GM12864 (cell line): ENCODE measurements around the gene ACVR2B.

Experiments
- DNase-seq: peaks from one replicate; pipeline ENCODE4 v3.0.0-alpha.2; 2011; ENCODE audit warnings: low read depth
- H3K4me3 ChIP-seq: 2 replicates; pipeline ENCODE4 v1.5.1; 2011; ENCODE audit warnings: mild to moderate bottlenecking, low read depth, low read length, control low read depth
- CTCF ChIP-seq: IDR thresholded peaks from 2 replicates; pipeline ENCODE4 v1.5.1; 2011; ENCODE audit warnings: low read depth, mild to moderate bottlenecking, moderate library complexity, low read length, control low read depth, inconsistent platforms; ENCODE audit errors: missing control alignments

ACVR2B gene

GRCh38 chr3:38446085-38446686, 7.5 kb upstream of the ACVR2B start:
- H3K4me3 ChIP-seq, result no peak overlapping the region
- DNase-seq, result no peak
- no peak for TF ChIP-seq CTCF

GRCh38 chr3:38446812-38447211, 6.9 kb upstream of the ACVR2B start:
- TF ChIP-seq CTCF, result no peak
- DNase-seq, result no peak

GRCh38 chr3:38450853-38451252, 2.8 kb upstream of the ACVR2B start:
- DNase-seq, result no peak
- no peak overlapping the region for H3K4me3 ChIP-seq
- no peak for TF ChIP-seq CTCF

More at GRCh38 chr3:38446812-38447211, 6.9 kb upstream of the ACVR2B start:
- no peak overlapping the region for H3K4me3 ChIP-seq

GRCh38 chr3:38453913-38454177, 155 bp downstream of the ACVR2B start:
- DNase-seq, result no peak
- H3K4me3 ChIP-seq, result peak overlapping the region; percentile 64
- no peak for TF ChIP-seq CTCF

DNA sequence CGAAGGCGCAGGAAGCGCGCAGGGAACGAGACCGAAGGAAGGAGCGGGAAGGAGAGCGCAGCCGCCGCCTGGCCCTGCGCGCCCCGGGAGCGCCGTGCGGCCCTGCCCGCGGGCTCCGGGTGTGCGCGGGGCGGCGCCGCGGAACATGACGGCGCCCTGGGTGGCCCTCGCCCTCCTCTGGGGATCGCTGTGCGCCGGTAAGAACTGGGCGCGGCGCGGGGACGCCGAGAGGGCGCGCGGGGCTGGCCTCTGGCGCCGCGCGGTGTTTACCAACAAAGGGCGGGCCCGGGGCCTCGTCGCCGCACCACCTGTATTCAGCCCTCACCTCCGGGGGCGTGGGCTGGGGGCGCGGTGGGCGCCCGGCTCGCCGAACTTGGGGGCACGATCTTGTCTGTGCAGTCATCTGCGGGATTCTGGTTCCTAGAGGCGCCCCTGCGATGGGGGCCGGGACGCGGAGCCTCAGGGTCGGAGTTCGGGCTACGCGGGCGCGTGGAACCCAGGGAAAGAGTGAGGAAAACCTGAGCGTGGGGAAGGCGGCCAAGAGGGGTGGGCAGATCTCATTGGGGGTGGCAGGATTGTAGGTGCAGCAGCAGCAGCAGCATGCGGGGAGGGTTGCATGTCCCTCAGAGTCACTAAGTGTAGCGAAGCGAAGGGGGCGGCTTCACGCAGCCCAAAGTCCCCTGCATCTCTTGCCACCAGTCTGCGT, 641 bp downstream of the ACVR2B start:
- no peak for DNase-seq
- peak overlapping the region; percentile 64 for H3K4me3 ChIP-seq
- no peak for TF ChIP-seq CTCF

- TF ChIP-seq CTCF, result no peak
- no peak for DNase-seq
- peak overlapping the region; percentile 64 for H3K4me3 ChIP-seq
Observed at GRCh38 chr3:38454884-38455638, 1.4 kb downstream of the ACVR2B start.
